CD4-positive, alpha-beta T cell (primary cell): Measurements from ENCODE around the gene WWOX. TPM values are rescaled to one million over a fixed set of nuclear protein-coding genes. Genes with fewer than 3 reads are reported as not detected.

ENCODE experiments used
- ATAC-seq: fragments of 200-7000 bp; cut with Tn5 transposase; one replicate; pipeline ENCODE4 v1.10.0; 2022; ENCODE audit warnings: mild to moderate bottlenecking; ENCODE audit not compliant: poor library complexity
- CTCF ChIA-PET: fragments of 350-600 bp; sonication (Branson Sonifier 250); formaldehyde crosslinking; loops from one replicate; lab custom pipeline; 2021; ENCODE audit warnings: antibody characterized with exemption, inconsistent platforms; lab: Charles Lee
- POLR2A ChIA-PET: fragments of 350-600 bp; sonication (Branson Sonifier 250); formaldehyde crosslinking; loops from one replicate; lab custom pipeline; 2021; ENCODE audit warnings: antibody characterized with exemption, inconsistent platforms; lab: Charles Lee
- DNase-seq, 14 experiments: peaks; one replicate each; pipeline ENCODE4 v3.0.0-alpha.2; 2013 to 2020; ENCODE audit warnings: mixed read lengths in 2 of 14
- H3K27ac ChIP-seq, 2 donors: one replicate each; pipeline versions ENCODE4 v1.5.1 to v1.7.0; 2013; ENCODE audit warnings: low read length in 2 of 2, low read depth in 1 of 2, mild to moderate bottlenecking in 1 of 2
- H3K27me3 ChIP-seq, 2 experiments: 1 replicate in 1 of 2; 2 replicates in 1 of 2; pipeline versions ENCODE4 v1.6.1 to v1.7.0; 2013; ENCODE audit warnings: low read length in 2 of 2, control low read depth in 1 of 2, mild to moderate bottlenecking in 1 of 2, moderate library complexity in 1 of 2; ENCODE audit not compliant: insufficient read depth in 2 of 2, control insufficient read depth in 1 of 2
- H3K36me3 ChIP-seq: one replicate; pipeline ENCODE4 v1.6.1; 2013; ENCODE audit warnings: low read length, control low read depth; ENCODE audit not compliant: insufficient read depth
- H3K4me1 ChIP-seq: one replicate; pipeline ENCODE4 v1.6.1; 2013; ENCODE audit warnings: low read length, control low read depth; ENCODE audit not compliant: insufficient read depth
- H3K4me3 ChIP-seq: one replicate; pipeline ENCODE4 v1.5.1; 2013; ENCODE audit warnings: mild to moderate bottlenecking, low read length, moderate library complexity
- H3K9me3 ChIP-seq, 2 experiments: 1 replicate in 1 of 2; 2 replicates in 1 of 2; pipeline versions ENCODE4 v1.6.1 to v1.7.0; 2013; ENCODE audit warnings: low read length in 2 of 2, mild to moderate bottlenecking in 2 of 2, control low read depth in 1 of 2, moderate library complexity in 1 of 2; ENCODE audit not compliant: control insufficient read depth in 1 of 2, insufficient read depth in 1 of 2
- H3K27ac Mint-ChIP-seq: one replicate; pipeline ENCODE4 v1.8.0; 2020; ENCODE audit warnings: mixed read lengths
- H3K27me3 Mint-ChIP-seq: one replicate; pipeline ENCODE4 v1.8.0; 2021; ENCODE audit warnings: mixed read lengths
- H3K36me3 Mint-ChIP-seq: one replicate; pipeline ENCODE4 v1.8.0; 2021; ENCODE audit warnings: low read depth, mixed read lengths
- H3K4me1 Mint-ChIP-seq: one replicate; pipeline ENCODE4 v1.8.0; 2021; ENCODE audit warnings: low read depth, mixed read lengths
- H3K4me3 Mint-ChIP-seq: one replicate; pipeline ENCODE4 v1.8.0; 2020; ENCODE audit warnings: mild to moderate bottlenecking, mixed read lengths
- H3K9me3 Mint-ChIP-seq: one replicate; pipeline ENCODE4 v1.8.0; 2020; ENCODE audit warnings: mixed read lengths
- CTCF ChIP-seq: fragments of 200-600 bp; IDR thresholded peaks from one replicate; pipeline ENCODE4 v1.8.0; 2022; ENCODE audit warnings: antibody characterized with exemption, mild to moderate bottlenecking
- intact Hi-C, 2 experiments: fragments of 100-400 bp; cut with DNase I in 1 of 2; cut with micrococcal nuclease in 1 of 2; formaldehyde crosslinking; loops; one replicate each; pipeline versions ENCODE4 v1.15.1 to v1.9.0; 2023 to 2025; cut with DNase I, micrococcal nuclease
- total RNA-seq, 174 experiments: library from RNA in 2 of 174; stranded (reverse) in 2 of 174; gene quantifications; one replicate each; pipeline ENCODE4 v1.2.3 and lab custom pipeline; 2021 to 2026

Gene WWOX
- total RNA-seq, 2 experiments from 2014 or later = 19.3 to 21.7 TPM

GRCh38 chr16:78421181-78421708 lies 321.8 kb downstream of the WWOX start:
- Histone ChIP-seq H3K36me3 (no peaks in the 10 kb centered on the region), H3K4me3 (no peak overlapping the region), H3K27me3 (no peaks in the 10 kb centered on the region), H3K4me1 (no peaks in the 10 kb centered on the region), H3K27ac (no peak overlapping the region), H3K9me3 (no peaks in the 10 kb centered on the region)
- Mint-ChIP-seq H3K4me1 (no peaks in the 10 kb centered on the region), H3K27ac (no peak overlapping the region), H3K9me3 (no peaks in the 10 kb centered on the region), H3K27me3 (no peaks in the 10 kb centered on the region), H3K4me3 (no peak overlapping the region), H3K36me3 (peaks cover 15% of the 10 kb centered on the region)
- ATAC-seq (no peak), DNase-seq (no peak)
- ChIA-PET CTCF (no interaction called here), POLR2A (no interaction called here)
- TF ChIP-seq CTCF = no peak
- intact Hi-C loops = no loop called here

GRCh38 chr16:78425281-78425680 lies 325.8 kb downstream of the WWOX start:
- Mint-ChIP-seq H3K27ac (no peak overlapping the region), H3K36me3 (peaks cover 45% of the 10 kb centered on the region), H3K4me1 (no peaks in the 10 kb centered on the region), H3K27me3 (no peaks in the 10 kb centered on the region), H3K4me3 (no peak overlapping the region), H3K9me3 (no peaks in the 10 kb centered on the region)
- ATAC-seq (no peak), DNase-seq (no peak)
- POLR2A ChIA-PET = no interaction called here
- Histone ChIP-seq H3K27me3 (no peaks in the 10 kb centered on the region), H3K36me3 (no peaks in the 10 kb centered on the region), H3K4me1 (no peaks in the 10 kb centered on the region), H3K4me3 (no peak overlapping the region), H3K27ac (no peak overlapping the region), H3K9me3 (no peaks in the 10 kb centered on the region)
- TF ChIP-seq CTCF = no peak
- intact Hi-C loops = no loop called here
- CTCF ChIA-PET = no interaction called here

GRCh38 chr16:78425891-78426510 lies 326.5 kb downstream of the WWOX start:
- no peaks in the 10 kb centered on the region for H3K9me3 Mint-ChIP-seq
- H3K9me3 ChIP-seq = no peaks in the 10 kb centered on the region
- no peak overlapping the region for H3K4me3 Mint-ChIP-seq
- H3K27ac ChIP-seq = no peak overlapping the region
- TF ChIP-seq CTCF = no peak
- H3K27ac Mint-ChIP-seq = no peak overlapping the region
- no peak overlapping the region for H3K4me3 ChIP-seq
- no peaks in the 10 kb centered on the region for H3K27me3 Mint-ChIP-seq
- H3K27me3 ChIP-seq = no peaks in the 10 kb centered on the region
- POLR2A ChIA-PET = no interaction called here
- H3K36me3 ChIP-seq = no peaks in the 10 kb centered on the region
- no peaks in the 10 kb centered on the region for H3K4me1 ChIP-seq
- H3K36me3 Mint-ChIP-seq = peaks cover 49% of the 10 kb centered on the region
- H3K4me1 Mint-ChIP-seq = no peaks in the 10 kb centered on the region
- intact Hi-C loops = loop anchor here in 1 of 2 experiments (1.0 kb wide), 1 partner anchor 47 kb away; no protein-coding TSS in a partner anchor
- CTCF ChIA-PET = no interaction called here
- ATAC-seq (no peak), DNase-seq (no peak)
